OCI-LY3 (cell line): ENCODE data around the gene NDUFS8.
A peak's percentile ranks its signal among the peaks of the same experiment; 100 is the strongest.

Experiments used
- H2AFZ ChIP-seq: fragments of 200-600, 300-600 bp; shearing (Covaris generic); 2 replicates; pipeline ENCODE4 v1.6.0; 2014; ENCODE audit warnings: antibody characterized with exemption, low read depth, low read length
- H3K27ac ChIP-seq: fragments of 200-600, 300-600 bp; sonication (generic); 2 replicates; pipeline ENCODE4 v1.5.1; 2014; ENCODE audit warnings: mild to moderate bottlenecking, low read length, moderate library complexity, mixed read lengths
- H3K27me3 ChIP-seq: fragments of 200-600, 300-600 bp; sonication (generic); 2 replicates; pipeline ENCODE4 v1.6.1; 2014; ENCODE audit warnings: low read depth, low read length, mixed read lengths
- H3K36me3 ChIP-seq: fragments of 200-600, 300-600 bp; sonication (generic); replicated peaks from 2 replicates; pipeline ENCODE3; 2014; ENCODE audit warnings: low read depth, low read length, mixed read lengths
- H3K4me1 ChIP-seq: fragments of 300-600, 200-600 bp; sonication (generic); 2 replicates; pipeline ENCODE4 v1.6.1; 2014; ENCODE audit warnings: low read length, mixed read lengths
- H3K4me2 ChIP-seq: fragments of 200-600, 300-600 bp; sonication (generic); 2 replicates; pipeline ENCODE4 v1.6.1; 2014; ENCODE audit warnings: low read length, mixed read lengths
- H3K4me3 ChIP-seq: fragments of 300-600, 200-600 bp; sonication (generic); 2 replicates; pipeline ENCODE4 v1.5.1; 2014; ENCODE audit warnings: antibody characterized with exemption, mild to moderate bottlenecking, low read length, moderate library complexity
- H3K79me2 ChIP-seq: fragments of 300-600, 200-600 bp; shearing (Covaris generic); 2 replicates; pipeline ENCODE4 v1.6.1; 2014; ENCODE audit warnings: mild to moderate bottlenecking, low read length, mixed read lengths
- H3K9ac ChIP-seq: fragments of 300-600, 200-600 bp; shearing (Covaris generic); 2 replicates; pipeline ENCODE4 v1.6.0; 2014; ENCODE audit warnings: mild to moderate bottlenecking, low read length, moderate library complexity
- H3K9me3 ChIP-seq: fragments of 200-600, 300-600 bp; shearing (Covaris generic); 2 replicates; pipeline ENCODE4 v1.6.1; 2014; ENCODE audit warnings: low read length, mixed read lengths; ENCODE audit not compliant: insufficient read depth
- H4K20me1 ChIP-seq: fragments of 200-600, 300-600 bp; sonication (generic); 2 replicates; pipeline ENCODE4 v1.6.1; 2016; ENCODE audit warnings: low read length, mixed read lengths; ENCODE audit not compliant: insufficient read depth
- EZH2phosphoT487 ChIP-seq: fragments of 200-600 bp; shearing (Covaris generic); IDR thresholded peaks from 2 replicates; pipeline ENCODE4 v1.6.1; 2018; ENCODE audit warnings: antibody characterized with exemption, mixed run types, low read depth
- TF ChIP-seq, protein P1 (sequence below): fragments of 200-600, 300-600 bp; sonication (generic); IDR thresholded peaks from 2 replicates; pipeline ENCODE4 v1.5.1; 2014; ENCODE audit warnings: antibody characterized with exemption, low read length, low read depth

Gene NDUFS8

GRCh38 chr11:68074584-68075352 lies 44.3 kb downstream of the NDUFS8 start:
- Histone ChIP-seq H3K79me2 (no peaks in the 10 kb centered on the region), H2AFZ (no peak overlapping the region), H3K4me3 (no peak overlapping the region), H3K27ac (no peak overlapping the region), H3K4me1 (peaks cover 11% of the 10 kb centered on the region), H3K9me3 (no peaks in the 10 kb centered on the region), H3K4me2 (no peak overlapping the region), H3K36me3 (peaks cover 36% of the 10 kb centered on the region), H3K27me3 (no peaks in the 10 kb centered on the region), H4K20me1 (peaks cover 6% of the 10 kb centered on the region), H3K9ac (no peak overlapping the region)
- no peak for TF ChIP-seq EZH2phosphoT487
- TF ChIP-seq, protein P1, sequence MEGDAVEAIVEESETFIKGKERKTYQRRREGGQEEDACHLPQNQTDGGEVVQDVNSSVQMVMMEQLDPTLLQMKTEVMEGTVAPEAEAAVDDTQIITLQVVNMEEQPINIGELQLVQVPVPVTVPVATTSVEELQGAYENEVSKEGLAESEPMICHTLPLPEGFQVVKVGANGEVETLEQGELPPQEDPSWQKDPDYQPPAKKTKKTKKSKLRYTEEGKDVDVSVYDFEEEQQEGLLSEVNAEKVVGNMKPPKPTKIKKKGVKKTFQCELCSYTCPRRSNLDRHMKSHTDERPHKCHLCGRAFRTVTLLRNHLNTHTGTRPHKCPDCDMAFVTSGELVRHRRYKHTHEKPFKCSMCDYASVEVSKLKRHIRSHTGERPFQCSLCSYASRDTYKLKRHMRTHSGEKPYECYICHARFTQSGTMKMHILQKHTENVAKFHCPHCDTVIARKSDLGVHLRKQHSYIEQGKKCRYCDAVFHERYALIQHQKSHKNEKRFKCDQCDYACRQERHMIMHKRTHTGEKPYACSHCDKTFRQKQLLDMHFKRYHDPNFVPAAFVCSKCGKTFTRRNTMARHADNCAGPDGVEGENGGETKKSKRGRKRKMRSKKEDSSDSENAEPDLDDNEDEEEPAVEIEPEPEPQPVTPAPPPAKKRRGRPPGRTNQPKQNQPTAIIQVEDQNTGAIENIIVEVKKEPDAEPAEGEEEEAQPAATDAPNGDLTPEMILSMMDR: no peak

GRCh38 chr11:68076371-68077042 lies 46.0 kb downstream of the NDUFS8 start:
- Histone ChIP-seq H3K27me3 (no peaks in the 10 kb centered on the region), H3K9me3 (no peaks in the 10 kb centered on the region), H3K4me3 (no peak overlapping the region), H3K36me3 (peaks cover 37% of the 10 kb centered on the region), H3K4me1 (peaks cover 6% of the 10 kb centered on the region), H4K20me1 (peaks cover 6% of the 10 kb centered on the region), H3K9ac (no peak overlapping the region), H2AFZ (no peak overlapping the region), H3K4me2 (no peak overlapping the region), H3K79me2 (peaks cover 6% of the 10 kb centered on the region; the same call in 1 of the 2 replicates), H3K27ac (no peak overlapping the region)
- TF ChIP-seq, protein P1: peak; percentile 43
- no peak for TF ChIP-seq EZH2phosphoT487

- H3K9me3 ChIP-seq: no peaks in the 10 kb centered on the region
- peaks cover 35% of the 10 kb centered on the region for H3K36me3 ChIP-seq
- H4K20me1 ChIP-seq: peaks cover 6% of the 10 kb centered on the region; the same call in 1 of the 2 replicates
- H3K27ac ChIP-seq: no peak overlapping the region
- H2AFZ ChIP-seq: no peak overlapping the region
- peaks cover 6% of the 10 kb centered on the region; the same call in 1 of the 2 replicates for H3K79me2 ChIP-seq
- no peaks in the 10 kb centered on the region for H3K27me3 ChIP-seq
- H3K4me3 ChIP-seq: no peak overlapping the region
- TF ChIP-seq, protein P1: no peak
- TF ChIP-seq EZH2phosphoT487: no peak
- no peak overlapping the region for H3K9ac ChIP-seq
- no peaks in the 10 kb centered on the region for H3K4me1 ChIP-seq
- H3K4me2 ChIP-seq: no peak overlapping the region
Measured at GRCh38 chr11:68077617-68078582, 47.4 kb downstream of the NDUFS8 start.
